Karpas-422 (cell line): ENCODE results near the gene DENR. TPM values are rescaled to one million over a fixed set of nuclear protein-coding genes. Genes with fewer than 3 reads are reported as not detected.
"Not testable (repeated sequence)": the region's sequence is repeated elsewhere in the genome, so short reads cannot be mapped to it uniquely, and the experiment has no call there.

Experiments used
- DNase-seq: peaks from one replicate; pipeline ENCODE4 v3.0.0-alpha.2; 2015
- H2AFZ ChIP-seq: fragments of 200-600 bp; sonication (generic); 2 replicates; pipeline ENCODE4 v1.6.1; 2014; ENCODE audit warnings: antibody characterized with exemption, low read length, mixed read lengths
- H3K27ac ChIP-seq: fragments of 200-600 bp; sonication (generic); 2 replicates; pipeline ENCODE4 v1.5.1; 2014; ENCODE audit warnings: mild to moderate bottlenecking, low read length, moderate library complexity
- H3K27me3 ChIP-seq: fragments of 200-600 bp; sonication (generic); 2 replicates; pipeline ENCODE4 v1.6.1; 2014; ENCODE audit warnings: low read length, mixed read lengths
- H3K36me3 ChIP-seq: fragments of 200-600 bp; sonication (generic); 2 replicates; pipeline ENCODE4 v1.6.1; 2014; ENCODE audit warnings: low read length, mixed read lengths; ENCODE audit not compliant: insufficient read depth
- H3K4me1 ChIP-seq: fragments of 200-600 bp; sonication (generic); 2 replicates; pipeline ENCODE4 v1.6.1; 2014; ENCODE audit warnings: mild to moderate bottlenecking, low read length, mixed read lengths
- H3K4me2 ChIP-seq: fragments of 200-600 bp; sonication (generic); 2 replicates; pipeline ENCODE4 v1.6.1; 2014; ENCODE audit warnings: low read length, low read depth, mild to moderate bottlenecking; ENCODE audit not compliant: poor library complexity, severe bottlenecking
- H3K4me3 ChIP-seq: fragments of 200-600 bp; sonication (generic); 2 replicates; pipeline ENCODE4 v1.5.1; 2014; ENCODE audit warnings: mild to moderate bottlenecking, antibody characterized with exemption, low read length, mixed read lengths
- H3K79me2 ChIP-seq: fragments of 200-600 bp; sonication (generic); 2 replicates; pipeline ENCODE4 v1.6.1; 2014; ENCODE audit warnings: mild to moderate bottlenecking, low read length, mixed read lengths
- H3K9ac ChIP-seq: fragments of 200-600 bp; sonication (generic); 2 replicates; pipeline ENCODE4 v1.6.0; 2014; ENCODE audit warnings: low read length
- H3K9me2 ChIP-seq: fragments of 200-600 bp; sonication (generic), shearing (Covaris generic); replicated peaks from 2 replicates; pipeline ENCODE4 v1.6.0; 2014; ENCODE audit warnings: mild to moderate bottlenecking, low read length, moderate library complexity; ENCODE audit not compliant: insufficient read depth
- H3K9me3 ChIP-seq: fragments of 300-700, 200-600 bp; sonication (generic); 2 replicates; pipeline ENCODE4 v1.6.1; 2014; ENCODE audit warnings: low read length, mixed read lengths
- H4K20me1 ChIP-seq: fragments of 200-600 bp; sonication (generic); 2 replicates; pipeline ENCODE4 v1.6.1; 2014; ENCODE audit warnings: mild to moderate bottlenecking, antibody characterized with exemption, low read length, low read depth; ENCODE audit not compliant: insufficient read depth
- total RNA-seq: library from RNA; depleted of rRNA; stranded (reverse); fragments of >200 nt; shearing (Covaris generic); gene quantifications from 2 replicates; pipeline ENCODE4 v1.2.3, GENCODE V29; 2014; ENCODE audit warnings: low replicate concordance

The DENR gene
- total RNA-seq, 1 experiment from 2014 or later, result 72.8 TPM

GRCh38 chr12:122716658-122717057 lies 36.0 kb upstream of the DENR start, which contains the start of gene HCAR3:
HCAR3 (minus strand) TSS chr12:122716811; CDS start chr12:122716737, 74 bp downstream.
- H2AFZ ChIP-seq, H3K9ac ChIP-seq, H3K9me2 ChIP-seq, H3K27ac ChIP-seq, H4K20me1 ChIP-seq, H3K27me3 ChIP-seq, H3K79me2 ChIP-seq, H3K9me3 ChIP-seq, H3K36me3 ChIP-seq: not testable (repeated sequence)
- Histone ChIP-seq H3K4me2 (peak within 1 kb of the TSS; percentile 70), H3K4me3 (peak within 1 kb of the TSS; percentile 49; the same call in 1 of the 2 replicates), H3K4me1 (peaks cover 26% of the 10 kb centered on the region)
- DNase-seq, result peak; percentile 92

DNA sequence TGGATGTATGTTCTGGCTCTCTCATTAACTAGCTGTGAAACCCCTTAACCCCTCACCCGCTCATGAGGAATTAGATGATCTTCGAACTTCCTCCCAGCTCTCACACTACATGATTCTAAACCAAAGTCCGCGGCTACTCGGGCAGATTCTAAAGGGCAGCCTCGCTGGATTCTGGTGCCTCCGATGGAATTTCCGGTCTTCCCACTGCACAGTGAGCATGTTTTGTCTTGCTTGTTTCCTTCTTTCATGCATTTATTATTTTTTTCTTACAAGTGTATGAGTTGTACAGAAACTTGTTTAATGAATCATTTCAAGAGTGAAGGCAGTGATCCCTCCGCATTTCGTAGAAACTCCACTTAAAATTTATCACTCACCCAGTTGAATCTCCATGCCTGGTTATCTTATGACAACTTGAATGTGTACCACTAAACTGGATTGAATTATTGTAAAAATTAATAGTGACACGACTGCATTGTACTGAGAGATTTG lies 31.5 kb upstream of the DENR start:
- no peaks in the 10 kb centered on the region for H3K9me3 ChIP-seq
- H4K20me1 ChIP-seq, result no peaks in the 10 kb centered on the region
- no peaks in the 10 kb centered on the region for H3K36me3 ChIP-seq
- H3K9me2 ChIP-seq, result no peaks in the 10 kb centered on the region
- no peaks in the 10 kb centered on the region for H3K27me3 ChIP-seq
- no peak overlapping the region for H3K9ac ChIP-seq
- peak overlapping the region; percentile 27 for H3K4me2 ChIP-seq
- H2AFZ ChIP-seq, result no peak overlapping the region
- DNase-seq, result no peak
- H3K27ac ChIP-seq, result no peak overlapping the region
- no peaks in the 10 kb centered on the region for H3K79me2 ChIP-seq
- no peak overlapping the region for H3K4me3 ChIP-seq
- H3K4me1 ChIP-seq, result peaks cover 61% of the 10 kb centered on the region

GRCh38 chr12:122722387-122722786 lies 30.2 kb upstream of the DENR start:
- H3K27ac ChIP-seq, result no peak overlapping the region
- no peaks in the 10 kb centered on the region for H3K9me3 ChIP-seq
- no peak overlapping the region for H3K4me3 ChIP-seq

GRCh38 chr12:122724641-122725243 lies 27.9 kb upstream of the DENR start:
- Histone ChIP-seq H2AFZ (no peak overlapping the region), H3K27ac (peak overlapping the region; percentile 36; the same call in 1 of the 2 replicates), H3K4me2 (peak overlapping the region; percentile 39), H3K36me3 (no peaks in the 10 kb centered on the region), H3K9ac (no peak overlapping the region), H3K9me3 (no peaks in the 10 kb centered on the region), H3K9me2 (no peaks in the 10 kb centered on the region), H3K4me1 (peaks cover 53% of the 10 kb centered on the region), H3K4me3 (no peak overlapping the region), H4K20me1 (no peaks in the 10 kb centered on the region), H3K79me2 (no peaks in the 10 kb centered on the region), H3K27me3 (no peaks in the 10 kb centered on the region)
- DNase-seq, result peak; percentile 88

More at GRCh38 chr12:122722387-122722786, 30.2 kb upstream of the DENR start:
- Histone ChIP-seq H3K79me2 (no peaks in the 10 kb centered on the region), H2AFZ (no peak overlapping the region), H3K27me3 (no peaks in the 10 kb centered on the region), H3K4me2 (no peak overlapping the region), H3K9me2 (no peaks in the 10 kb centered on the region), H4K20me1 (no peaks in the 10 kb centered on the region), H3K36me3 (no peaks in the 10 kb centered on the region), H3K9ac (no peak overlapping the region), H3K4me1 (peaks cover 54% of the 10 kb centered on the region)
- no peak for DNase-seq

DNA sequence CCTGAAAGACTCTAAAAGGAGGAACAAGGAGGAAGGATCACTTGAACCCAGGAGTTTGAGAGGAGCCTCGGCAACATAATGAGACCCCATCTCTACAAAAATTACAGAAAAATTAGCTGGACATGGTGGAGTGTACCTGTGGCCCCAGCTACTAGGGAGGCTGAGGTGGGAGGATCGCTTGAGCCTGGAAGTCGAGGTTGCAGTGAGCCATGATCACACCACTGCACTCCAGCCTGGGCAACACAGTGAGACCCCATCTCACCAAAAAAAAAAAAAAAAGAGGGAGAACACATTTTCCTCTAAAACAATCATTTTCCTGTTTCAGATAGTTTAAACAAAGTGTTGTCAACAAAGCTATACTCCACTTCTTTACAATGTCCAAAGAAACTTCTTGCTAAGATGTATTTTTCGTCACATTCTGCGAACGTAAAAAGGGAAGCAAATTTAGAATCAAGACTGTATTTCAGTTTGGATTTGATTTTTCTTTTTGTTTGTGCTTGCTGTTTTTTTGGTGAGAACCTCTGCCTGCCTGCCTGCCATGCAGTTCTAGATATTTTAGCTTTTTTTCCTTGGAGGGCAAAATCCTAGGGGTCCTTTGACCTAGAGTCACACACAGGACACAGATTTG lies 27.1 kb upstream of the DENR start:
- peaks cover 50% of the 10 kb centered on the region for H3K4me1 ChIP-seq

DNA sequence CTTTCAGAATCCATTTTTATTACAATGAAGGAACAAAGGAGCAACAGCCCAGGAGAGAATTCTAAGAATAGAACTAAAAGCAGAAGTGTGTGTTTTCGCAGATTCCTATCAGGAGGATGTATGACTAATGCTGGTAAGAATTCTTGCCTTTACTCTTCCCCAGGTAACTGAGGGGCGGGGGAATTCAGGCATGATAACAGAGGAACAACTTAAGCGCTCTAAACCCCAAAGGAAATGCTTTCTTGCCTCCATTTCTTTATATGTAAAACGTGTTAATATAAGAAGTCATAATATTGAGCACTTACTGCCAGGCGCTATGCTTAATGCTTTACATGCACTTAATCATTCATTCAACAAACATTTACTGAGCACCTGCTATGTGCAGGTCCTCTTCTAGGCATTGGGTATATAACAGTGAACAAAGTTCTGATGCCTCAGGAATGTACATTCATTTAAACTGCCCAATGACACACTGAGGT lies 26.5 kb upstream of the DENR start:
- Histone ChIP-seq H3K79me2 (no peaks in the 10 kb centered on the region), H3K27ac (no peak overlapping the region), H3K36me3 (no peaks in the 10 kb centered on the region), H3K9ac (no peak overlapping the region), H3K27me3 (no peaks in the 10 kb centered on the region), H3K4me1 (peaks cover 47% of the 10 kb centered on the region), H3K9me2 (no peaks in the 10 kb centered on the region), H3K9me3 (no peaks in the 10 kb centered on the region), H3K4me2 (peak overlapping the region; percentile 69), H3K4me3 (peak overlapping the region; percentile 47), H4K20me1 (no peaks in the 10 kb centered on the region), H2AFZ (no peak overlapping the region)
- peak; percentile 61 for DNase-seq

More for the DNA sequence above, 27.1 kb upstream of the DENR start:
- Histone ChIP-seq H3K9me2 (no peaks in the 10 kb centered on the region), H3K9ac (no peak overlapping the region), H3K4me2 (peak overlapping the region; percentile 69), H4K20me1 (no peaks in the 10 kb centered on the region), H3K27ac (0 out of 2 replicates have a peak overlapping the region, but pooled peaks have one; percentile 36), H3K27me3 (no peaks in the 10 kb centered on the region), H3K4me3 (peak overlapping the region; percentile 47), H3K36me3 (no peaks in the 10 kb centered on the region), H3K9me3 (no peaks in the 10 kb centered on the region), H2AFZ (no peak overlapping the region), H3K79me2 (no peaks in the 10 kb centered on the region)
- peak; percentile 51 for DNase-seq

DNA sequence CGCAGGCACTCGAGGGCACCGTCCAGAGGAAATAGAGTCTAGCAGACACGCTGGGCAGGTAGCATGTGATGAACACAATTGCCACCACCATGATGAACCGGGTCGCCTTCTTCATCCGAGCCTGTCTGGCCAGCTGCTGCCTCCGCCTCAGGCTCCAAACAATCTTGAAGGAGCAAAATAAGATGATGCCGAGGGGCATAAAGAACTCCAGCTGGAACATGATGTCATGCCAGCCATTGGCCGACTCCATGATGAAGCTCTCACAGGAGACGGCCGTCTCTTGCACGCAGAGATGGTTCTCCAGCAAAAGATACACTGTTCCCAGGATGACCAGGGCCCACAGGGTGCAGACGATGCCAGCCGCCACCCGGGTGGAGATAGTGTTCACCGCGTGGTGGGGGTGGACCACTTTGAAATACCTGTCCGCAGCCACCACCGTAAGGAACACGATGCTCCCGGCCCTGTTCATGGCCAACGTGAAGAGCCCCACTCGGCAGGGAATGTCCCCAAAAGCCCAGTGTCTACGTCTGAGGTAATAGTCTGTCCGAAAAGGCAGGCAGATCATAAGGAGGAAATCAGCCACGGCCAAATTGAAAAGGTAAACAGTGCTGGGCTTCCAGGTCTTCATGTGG lies 22.9 kb upstream of the DENR start:
- no peaks in the 10 kb centered on the region for H3K27me3 ChIP-seq
- no peak overlapping the region for H3K4me2 ChIP-seq
- no peaks in the 10 kb centered on the region for H3K9me3 ChIP-seq
- H3K9ac ChIP-seq, result no peak overlapping the region
- H3K4me3 ChIP-seq, result no peak overlapping the region
- no peaks in the 10 kb centered on the region for H4K20me1 ChIP-seq
- no peaks in the 10 kb centered on the region for H3K79me2 ChIP-seq
- H3K9me2 ChIP-seq, result no peaks in the 10 kb centered on the region
- H2AFZ ChIP-seq, result no peak overlapping the region
- no peaks in the 10 kb centered on the region for H3K36me3 ChIP-seq
- no peak overlapping the region for H3K27ac ChIP-seq
- DNase-seq, result no peak
- H3K4me1 ChIP-seq, result peaks cover 27% of the 10 kb centered on the region
